HG03097 (cell line): ENCODE data around the gene MRPL17.

Source experiments
- ATAC-seq: cut with Tn5 transposase; IDR thresholded peaks from one replicate; pipeline ENCODE4 v1.9.1; 2021; ENCODE audit not compliant: unreplicated experiment, low FRiP score

MRPL17 gene

DNA sequence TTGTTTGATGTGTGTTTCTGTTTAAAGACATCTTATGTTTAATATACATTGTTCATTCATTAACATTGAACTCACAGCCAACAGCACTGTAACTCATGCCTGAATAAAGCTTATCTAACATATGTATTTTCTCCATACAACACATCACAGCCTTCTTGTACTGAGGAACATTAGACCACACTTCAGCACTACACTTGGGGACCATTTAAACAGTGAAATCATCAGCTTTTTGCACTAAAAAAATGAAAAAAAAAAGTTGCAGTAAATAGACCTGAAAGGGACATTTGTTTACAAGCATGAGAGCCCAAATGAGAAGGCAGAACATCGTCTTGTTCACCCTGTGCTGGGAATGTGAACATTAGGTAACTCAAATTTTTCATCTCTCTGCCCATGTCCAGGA lies 48.6 kb downstream of the MRPL17 start:
- ATAC-seq = no peak

DNA sequence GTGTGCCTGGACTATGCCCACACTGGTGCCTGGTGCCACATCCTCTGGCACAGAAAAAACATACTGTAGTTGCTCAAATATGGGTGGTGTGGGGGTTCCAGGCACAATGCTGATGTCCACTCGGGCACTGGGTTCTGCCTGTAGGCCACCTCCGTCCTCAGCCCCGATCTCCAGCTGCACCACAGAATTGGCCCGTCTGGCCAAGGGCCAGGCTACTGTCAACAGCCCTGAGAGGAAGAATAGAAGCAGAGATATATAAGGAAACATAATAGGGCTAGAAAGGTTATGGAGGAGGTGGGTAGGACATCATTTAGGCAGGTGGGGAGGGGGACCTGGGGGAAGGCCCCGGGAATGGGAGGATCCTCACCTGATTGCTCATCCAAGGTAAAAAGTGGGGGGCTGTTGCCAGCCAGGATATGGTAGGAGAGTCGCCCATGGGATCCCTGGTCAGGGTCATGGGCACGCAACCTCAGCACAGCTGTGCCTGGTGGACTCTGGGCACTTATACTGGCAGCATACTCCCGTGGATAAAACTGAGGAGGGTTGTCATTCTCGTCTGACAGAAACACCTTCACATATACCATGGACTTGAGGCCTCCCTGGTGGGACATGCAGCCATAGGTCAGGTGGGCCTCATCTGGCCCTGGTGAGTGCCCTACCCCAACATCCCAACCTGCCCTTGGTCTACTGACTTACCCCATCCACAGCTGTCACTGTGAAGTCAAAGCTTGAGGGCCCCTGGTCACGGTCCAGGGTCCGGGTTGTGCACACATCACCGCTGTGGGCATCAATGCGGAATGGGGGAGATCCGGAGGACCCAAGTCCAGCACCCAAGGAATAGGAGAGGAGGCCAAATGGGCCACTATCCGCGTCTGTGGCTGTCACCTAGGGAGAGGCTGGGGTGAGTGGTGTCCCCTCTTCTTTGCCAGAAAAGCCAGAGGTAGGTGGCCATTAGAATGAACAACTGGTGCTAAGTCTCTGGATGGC lies 49.4 kb downstream of the MRPL17 start:
- ATAC-seq = no peak

DNA sequence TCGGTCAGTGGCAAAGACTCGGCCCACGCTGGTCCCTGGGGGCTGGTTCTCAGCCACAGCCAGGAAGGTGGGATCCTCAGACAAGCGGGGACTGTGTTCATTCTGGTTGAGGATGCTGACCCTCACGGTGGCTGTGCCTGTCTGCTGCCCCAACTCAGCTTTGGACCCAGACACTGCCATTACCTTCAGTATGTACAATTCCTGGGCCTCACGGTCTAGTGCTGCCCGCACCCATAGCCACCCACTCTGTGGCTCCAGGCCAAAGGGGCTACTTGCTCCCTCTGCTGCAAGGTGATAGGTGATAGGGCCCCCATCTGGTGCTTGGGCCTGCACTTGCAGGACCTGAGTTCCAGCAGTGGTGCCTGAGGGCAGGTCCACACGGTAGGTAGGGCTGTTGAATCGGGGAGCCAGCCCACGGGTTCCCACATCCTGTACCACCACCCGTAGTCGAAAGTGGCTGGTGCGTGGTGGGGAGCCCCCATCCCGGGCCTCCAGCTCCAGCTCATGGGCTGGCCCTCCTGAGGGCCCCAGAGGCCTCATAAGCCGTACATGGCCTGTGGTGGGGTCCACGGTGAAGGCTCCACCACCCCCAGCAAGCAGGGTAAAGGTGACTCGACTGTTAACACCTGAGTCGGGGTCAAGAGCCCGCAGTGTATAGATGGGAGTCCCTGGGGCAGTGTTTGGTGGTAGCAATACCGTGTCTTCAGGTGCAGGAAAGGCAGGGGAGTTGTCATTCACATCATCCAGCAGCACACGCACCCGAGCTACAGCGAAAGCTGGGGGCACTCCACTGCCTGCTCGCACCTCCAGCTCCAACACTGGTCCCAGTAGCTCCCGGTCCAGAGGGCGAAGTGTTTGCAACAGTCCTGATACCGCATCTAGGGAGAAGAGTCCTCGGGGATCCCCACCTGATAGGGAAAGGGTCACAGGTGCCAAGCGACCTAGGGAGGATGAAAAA lies 50.7 kb downstream of the MRPL17 start:
- no peak for ATAC-seq

- ATAC-seq = no peak
Observed at GRCh38 chr11:6631361-6631890, 51.7 kb downstream of the MRPL17 start.

DNA sequence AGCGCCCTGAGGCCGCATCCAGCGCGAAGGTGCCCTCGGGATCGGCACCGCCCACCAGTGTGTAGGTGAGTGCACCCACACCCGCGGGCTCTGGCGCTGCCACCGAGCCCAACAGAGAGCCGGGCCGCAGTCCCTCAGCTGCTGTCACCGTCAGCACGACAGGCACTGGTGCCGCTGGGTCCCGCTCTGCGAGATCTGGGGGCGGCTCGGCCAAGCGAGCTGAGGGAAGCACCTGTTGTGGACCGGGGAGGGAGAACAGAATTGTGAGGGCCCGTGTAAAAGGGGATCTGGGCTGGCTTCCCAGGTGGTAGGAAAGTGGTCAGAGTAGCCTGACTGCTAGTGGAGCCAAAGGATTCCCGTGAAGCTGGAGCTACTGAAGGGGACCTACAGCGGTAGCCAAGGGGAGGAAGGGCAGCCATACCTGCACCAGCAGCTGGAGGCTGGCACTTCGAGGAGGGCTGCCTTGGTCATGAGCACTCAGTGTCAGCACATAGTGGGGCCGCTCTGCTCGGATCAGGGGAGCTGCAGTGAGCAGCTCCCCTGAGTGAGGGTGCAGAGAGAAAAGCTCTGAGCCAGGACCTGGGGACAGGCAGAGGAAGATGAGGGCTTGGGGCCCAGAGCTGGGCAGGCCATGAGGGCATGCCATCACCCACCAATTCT lies 52.4 kb downstream of the MRPL17 start:
- no peak for ATAC-seq
